Pancreas (tissue), 10 donors: Measurements from ENCODE around the gene ATG4C. TPM values are rescaled to one million over a fixed set of nuclear protein-coding genes. Genes with fewer than 3 reads are reported as not detected.
"Not testable (repeated sequence)": the region's sequence is repeated elsewhere in the genome, so short reads cannot be mapped to it uniquely, and the experiment has no call there.

Experiments
- ATAC-seq, 4 donors: fragments of 200-7000 bp; cut with Tn5 transposase; one replicate each; pipeline versions ENCODE4 v1.8.0 to v1.9.1; 2020; ENCODE audit warnings: mild to moderate bottlenecking in 4 of 4, moderate library complexity in 4 of 4
- DNase-seq, 6 donors: peaks; one replicate each; pipeline ENCODE4 v3.0.0-alpha.2; 2020
- FAIRE-seq: peaks from 2 replicates; lab custom pipeline; 2012; peaks lifted over from hg19 to GRCh38; lab: Jason Lieb, UNC
- H3K27ac ChIP-seq, 4 donors: fragments of 200-600 bp; sonication (generic); 1 replicate in 3 of 4; 2 replicates in 1 of 4; pipeline versions ENCODE4 v1.5.0 to v1.8.0; 2020
- H3K27me3 ChIP-seq, 4 donors: fragments of 200-600 bp; one replicate each; pipeline ENCODE4 v1.8.0; 2021
- H3K36me3 ChIP-seq, 3 donors: fragments of 200-600 bp; sonication (generic) in 1 of 3; one replicate each; pipeline versions ENCODE4 v1.5.0 to v1.8.0; 2020 to 2021
- H3K4me1 ChIP-seq, 3 donors: fragments of 200-600 bp; one replicate each; pipeline ENCODE4 v1.8.0; 2021
- H3K4me3 ChIP-seq, 4 donors: fragments of 200-600 bp; sonication (generic) in 2 of 4; one replicate each; pipeline versions ENCODE4 v1.5.0 to v1.8.0; 2020 to 2021
- H3K9me3 ChIP-seq, 4 donors: fragments of 200-600 bp; one replicate each; pipeline ENCODE4 v1.8.0; 2021
- WGBS, 2 donors: extraction: QIAGEN DNeasy Blood & Tissue Kit; methylation state at CpG; one replicate each; pipeline ENCODE4 v1.1.7; 2013; 5-methylcytosine and 5-hydroxymethylcytosine counted together
- intact Hi-C, 3 donors: fragments of 100-400 bp; cut with DNase I; formaldehyde crosslinking; loops; one replicate each; pipeline versions ENCODE4 v1.11.1 to v1.14.2; 2022
- polyA plus RNA-seq, 2 donors: library from polyadenylated mRNA; stranded (reverse); fragments of 200-250 nt; gene quantifications; one replicate each; pipeline ENCODE4 v1.2.3, GENCODE V29; 2013
- total RNA-seq, 6 donors: library from RNA; stranded (reverse); fragmentation: NEBNext Ultra II Directional in 4 of 6; extraction: Animal tissue kit (Norgen Biotek cat#: 25700) in 4 of 6; gene quantifications; one replicate each; pipeline versions ENCODE4 v1.2.1 to v1.2.4, GENCODE V29; 2021 to 2023
- TF ChIP-seq, protein P1 (sequence below), 4 donors: fragments of 200-600 bp; sonication (generic) in 3 of 4; IDR thresholded peaks; one replicate each; pipeline versions ENCODE4 v1.5.0 to v1.8.0; 2021; ENCODE audit warnings: antibody characterized with exemption in 4 of 4
- donor health status: healthy with polysubstance abuse.
- donor health status: DM: no; HTN: no; CAD: no; lungs with moderate emphysema.
- donor health status: DM: no; HTN: no; CAD: no.
- donor health status: control.
- donor health status: control.
- donor health status: Bipolar disorder and iron deficiency.
- donor health status: DM: yes; HTN: yes; CAD: no.
- donor health status: DM: no; HTN: no; CAD: no.
- donor health status: DM: no; HTN: no; CAD: no.
- donor health status: DM: yes; HTN: yes; CAD: no.

Gene ATG4C
- total and polyA plus RNA-seq, 8 donors: 2.3 to 10.2 (median 6.1) TPM

DNA sequence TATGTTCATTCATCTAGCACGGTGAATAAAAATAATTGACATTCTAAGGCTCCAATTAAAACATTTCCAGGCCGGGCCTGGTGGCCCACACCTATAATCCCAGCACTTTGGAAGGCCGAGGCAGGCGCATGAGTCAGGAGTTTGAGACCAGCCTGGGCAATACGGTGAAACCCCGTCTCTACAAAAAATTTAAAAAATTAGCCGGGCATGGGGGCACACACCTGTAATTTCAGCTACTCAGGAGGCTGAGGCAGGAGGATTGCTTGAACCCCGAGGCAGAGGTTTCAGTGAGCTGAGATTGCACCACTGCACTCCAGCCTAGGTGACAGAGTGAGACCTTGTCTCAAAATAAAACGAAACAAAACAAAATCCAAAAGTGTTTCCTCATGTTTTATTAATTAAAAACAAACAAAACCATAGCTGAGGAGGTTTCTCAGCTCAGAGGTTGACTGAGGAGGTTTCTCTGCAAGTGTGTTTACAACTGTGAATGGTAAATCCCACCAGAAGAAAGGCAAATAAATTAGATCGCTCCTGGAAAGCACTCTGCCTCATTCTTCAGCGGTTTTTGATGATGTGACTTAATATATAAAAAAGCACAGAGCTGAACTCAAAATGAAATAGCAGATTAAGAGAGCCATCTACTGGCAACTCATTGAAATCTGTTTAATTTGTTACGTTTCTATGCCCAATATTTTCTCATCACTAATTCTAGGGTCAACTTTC is 37.7 kb upstream of the ATG4C start:
- FAIRE-seq: peak; percentile 70
- no peaks in the 10 kb centered on the region for H3K36me3 ChIP-seq
- H3K4me3 ChIP-seq: no peak overlapping the region
- intact Hi-C loops: loop anchor here in 2 of 3 donors (10.0 kb wide), 2 partner anchors 211 to 241 kb away; no protein-coding TSS in a partner anchor
- H3K27ac ChIP-seq: no peak overlapping the region
- 51 to 58% methylated on average over 12 of the region's 12 CpGs for WGBS, 2 donors
- TF ChIP-seq, protein P1, sequence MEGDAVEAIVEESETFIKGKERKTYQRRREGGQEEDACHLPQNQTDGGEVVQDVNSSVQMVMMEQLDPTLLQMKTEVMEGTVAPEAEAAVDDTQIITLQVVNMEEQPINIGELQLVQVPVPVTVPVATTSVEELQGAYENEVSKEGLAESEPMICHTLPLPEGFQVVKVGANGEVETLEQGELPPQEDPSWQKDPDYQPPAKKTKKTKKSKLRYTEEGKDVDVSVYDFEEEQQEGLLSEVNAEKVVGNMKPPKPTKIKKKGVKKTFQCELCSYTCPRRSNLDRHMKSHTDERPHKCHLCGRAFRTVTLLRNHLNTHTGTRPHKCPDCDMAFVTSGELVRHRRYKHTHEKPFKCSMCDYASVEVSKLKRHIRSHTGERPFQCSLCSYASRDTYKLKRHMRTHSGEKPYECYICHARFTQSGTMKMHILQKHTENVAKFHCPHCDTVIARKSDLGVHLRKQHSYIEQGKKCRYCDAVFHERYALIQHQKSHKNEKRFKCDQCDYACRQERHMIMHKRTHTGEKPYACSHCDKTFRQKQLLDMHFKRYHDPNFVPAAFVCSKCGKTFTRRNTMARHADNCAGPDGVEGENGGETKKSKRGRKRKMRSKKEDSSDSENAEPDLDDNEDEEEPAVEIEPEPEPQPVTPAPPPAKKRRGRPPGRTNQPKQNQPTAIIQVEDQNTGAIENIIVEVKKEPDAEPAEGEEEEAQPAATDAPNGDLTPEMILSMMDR (IDR thresholded peaks at IDR 0.05): peak in 3 of 4 donors; percentile 34 to 47 (median 37)
- DNase-seq: no peak
- no peaks in the 10 kb centered on the region for H3K9me3 ChIP-seq
- no peaks in the 10 kb centered on the region for H3K4me1 ChIP-seq
- ATAC-seq: peak; percentile 61 to 81 (median 76)
- no peaks in the 10 kb centered on the region for H3K27me3 ChIP-seq

DNA sequence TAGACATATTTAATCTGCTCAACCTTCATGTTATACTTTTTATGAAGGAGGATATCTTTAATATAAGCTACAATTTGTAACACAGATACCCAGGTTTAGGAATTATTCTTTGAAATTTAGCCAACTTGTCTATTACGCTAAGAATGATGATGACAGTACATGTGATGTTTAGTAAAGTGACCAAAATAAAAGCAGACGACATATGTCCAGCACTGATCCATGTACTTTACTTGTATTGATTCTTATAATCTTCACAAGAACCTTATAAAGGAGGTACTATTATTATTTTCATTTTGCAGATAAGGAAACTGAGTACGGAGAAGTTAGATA is 37.2 kb upstream of the ATG4C start:
- no peak for FAIRE-seq
- 33 to 42% methylated on average over 3 of the region's 3 CpGs for WGBS, 2 donors
- H3K4me1 ChIP-seq: no peaks in the 10 kb centered on the region

DNA sequence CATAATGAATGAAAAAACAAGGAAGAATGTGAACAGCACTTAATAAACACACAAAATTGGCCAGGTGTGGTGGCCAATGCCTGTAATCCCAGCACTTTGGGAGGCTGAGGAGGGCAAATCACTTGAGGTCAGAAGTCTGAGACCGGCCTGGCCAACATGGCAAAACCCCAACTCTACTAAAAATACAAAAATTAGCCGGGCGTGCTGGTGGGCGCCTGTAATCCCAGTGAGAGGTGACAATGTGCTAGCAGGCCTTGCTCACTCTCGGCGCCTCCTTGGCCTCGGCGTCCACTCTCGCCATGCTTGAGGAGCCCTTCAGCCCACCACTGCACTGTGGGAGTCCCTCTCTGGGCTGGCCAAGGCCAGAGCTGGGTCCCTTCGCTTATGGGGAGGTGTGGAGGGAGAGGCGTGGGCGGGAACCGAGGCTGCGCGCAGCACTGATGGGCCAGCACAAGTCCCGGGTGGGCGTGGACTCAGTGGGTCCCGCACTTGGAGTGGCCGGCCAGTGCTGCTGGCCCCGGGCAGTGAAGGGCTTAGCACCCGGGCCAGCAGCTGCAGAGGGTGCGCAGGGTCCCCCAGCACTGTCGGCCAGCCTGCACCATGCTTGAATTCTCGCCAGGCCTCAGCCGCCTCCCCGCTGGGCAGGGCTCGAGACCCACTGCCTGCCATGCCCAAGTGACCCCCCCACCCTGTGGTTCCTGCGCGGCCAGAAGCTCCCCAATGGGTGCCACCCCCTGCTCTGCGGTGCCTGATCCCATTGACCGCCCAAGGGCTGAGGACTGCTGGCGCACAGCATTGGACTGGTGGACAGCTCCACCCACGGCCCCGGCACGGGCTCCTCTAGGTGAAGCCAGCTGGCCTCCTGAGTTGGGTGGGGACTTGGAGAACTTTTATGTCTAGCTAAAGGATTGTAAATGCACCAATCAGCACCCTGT is 30.6 kb upstream of the ATG4C start:
- Histone ChIP-seq H3K27ac (no peak overlapping the region), H3K4me1 (no peaks in the 10 kb centered on the region), H3K27me3 (no peaks in the 10 kb centered on the region), H3K9me3 (no peaks in the 10 kb centered on the region), H3K36me3 (no peaks in the 10 kb centered on the region), H3K4me3 (no peak overlapping the region)
- intact Hi-C loops: no loop called here
- ATAC-seq (no peak), DNase-seq (peak in 2 of 6 donors; percentile 19 to 49), FAIRE-seq (no peak)
- 95 to 98% methylated on average over 35 of the region's 35 CpGs for WGBS, 2 donors
- TF ChIP-seq, protein P1 (IDR thresholded peaks at IDR 0.05): no peak

More for the DNA sequence above, 37.2 kb upstream of the ATG4C start:
- no peak for ATAC-seq
- no peaks in the 10 kb centered on the region for H3K9me3 ChIP-seq
- no peaks in the 10 kb centered on the region for H3K27me3 ChIP-seq
- DNase-seq: no peak
- intact Hi-C loops: loop anchor here in 2 of 3 donors (10.0 kb wide), 2 partner anchors 212 to 242 kb away; no protein-coding TSS in a partner anchor
- H3K27ac ChIP-seq: no peak overlapping the region
- TF ChIP-seq, protein P1 (IDR thresholded peaks at IDR 0.05): peak in 1 of 4 donors; percentile 0
- no peak overlapping the region for H3K4me3 ChIP-seq
- no peaks in the 10 kb centered on the region for H3K36me3 ChIP-seq

DNA sequence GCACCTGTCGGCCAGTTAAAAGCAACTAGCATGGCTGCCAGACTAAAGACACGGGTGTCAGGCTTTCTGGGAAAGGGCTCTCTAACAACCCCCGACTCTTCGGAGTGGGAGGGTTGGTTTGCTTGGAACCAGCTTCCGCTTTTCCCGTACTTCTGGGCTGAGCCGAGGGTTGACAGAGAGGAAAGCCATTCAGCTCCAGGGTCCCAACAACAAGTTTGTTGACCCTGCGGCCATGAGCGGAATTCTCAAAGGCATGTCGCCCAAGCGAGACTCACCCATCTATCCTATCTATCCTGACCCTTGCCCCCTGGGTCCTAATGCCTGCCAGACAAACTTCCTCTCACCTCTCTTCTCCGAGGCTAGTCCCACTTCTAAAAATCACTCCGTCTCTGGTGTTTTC is 29.0 kb upstream of the ATG4C start:
- H3K27ac ChIP-seq, H3K4me3 ChIP-seq, DNase-seq, H3K9me3 ChIP-seq, H3K4me1 ChIP-seq, H3K27me3 ChIP-seq, H3K36me3 ChIP-seq, FAIRE-seq, intact Hi-C loops, ATAC-seq: not testable (repeated sequence)
- 84 to 85% methylated on average over 13 of the region's 13 CpGs for WGBS, 2 donors

DNA sequence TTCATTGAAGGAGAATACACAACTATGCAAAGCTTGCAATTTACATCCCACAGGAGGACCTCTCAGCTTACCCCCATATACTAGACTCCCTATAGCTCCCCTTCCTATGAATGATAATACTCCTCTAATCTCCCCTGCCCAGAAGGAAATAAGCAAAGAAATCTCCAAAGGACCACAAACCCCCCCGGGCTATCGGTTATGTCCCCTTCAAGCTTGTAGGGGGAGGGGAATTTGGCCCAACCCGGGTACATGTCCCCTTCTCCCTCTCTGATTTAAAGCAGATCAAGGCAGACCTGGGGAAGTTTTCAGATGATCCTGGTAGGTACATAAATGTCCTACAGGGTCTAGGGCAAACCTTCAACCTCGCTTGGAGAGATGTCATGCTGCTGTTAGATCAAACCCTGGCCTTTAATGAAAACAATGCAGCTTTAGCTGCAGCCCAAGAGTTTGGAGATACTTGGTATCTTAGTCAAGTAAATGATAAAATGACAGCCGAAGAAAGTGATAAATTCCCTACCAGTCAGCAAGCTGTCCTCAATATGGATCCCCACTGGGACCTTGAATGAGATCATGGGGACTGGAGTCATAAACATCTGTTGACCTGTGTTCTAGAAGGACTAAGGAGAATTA is 27.6 kb upstream of the ATG4C start:
- H3K27ac ChIP-seq, H3K4me1 ChIP-seq, DNase-seq, H3K9me3 ChIP-seq, FAIRE-seq, H3K36me3 ChIP-seq, H3K4me3 ChIP-seq, ATAC-seq, H3K27me3 ChIP-seq, intact Hi-C loops: not testable (repeated sequence)
- 76 to 81% methylated on average over 5 of the region's 5 CpGs for WGBS, 2 donors

DNA sequence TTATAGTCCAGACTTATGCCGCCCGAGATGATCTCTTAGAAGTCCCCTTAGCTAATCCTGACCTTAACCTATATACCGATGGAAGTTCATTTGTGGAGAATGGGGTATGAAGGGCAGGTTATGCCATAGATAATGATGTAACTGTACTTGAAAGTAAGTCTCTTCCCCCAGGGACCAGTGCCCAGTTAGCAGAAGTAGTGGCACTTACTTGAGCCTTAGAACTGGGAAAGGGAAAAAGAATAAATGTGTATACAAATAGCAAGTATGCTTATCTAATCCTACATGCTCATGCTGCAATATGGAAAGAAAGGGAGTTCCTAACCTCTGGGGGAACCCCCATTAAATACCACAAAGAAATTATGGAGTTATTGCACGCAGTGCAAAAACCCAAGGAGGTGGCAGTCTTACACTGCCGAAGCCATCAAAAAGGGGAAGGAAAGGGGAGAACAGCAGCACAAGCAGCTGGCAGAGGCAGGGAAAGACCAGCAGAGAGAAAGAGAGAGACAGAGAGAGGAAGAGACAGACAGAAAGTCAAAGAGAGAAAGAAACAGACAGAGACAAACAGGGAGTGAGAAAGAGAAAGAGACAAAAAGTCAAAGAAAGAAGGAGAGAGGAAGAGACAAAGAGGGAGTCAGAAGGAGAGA is 24.6 kb upstream of the ATG4C start:
- H3K27me3 ChIP-seq, intact Hi-C loops, H3K4me3 ChIP-seq, DNase-seq, ATAC-seq, H3K9me3 ChIP-seq, H3K36me3 ChIP-seq, FAIRE-seq, H3K27ac ChIP-seq, H3K4me1 ChIP-seq: not testable (repeated sequence)
- WGBS, 2 donors: 85 to 91% methylated on average over 5 of the region's 5 CpGs

DNA sequence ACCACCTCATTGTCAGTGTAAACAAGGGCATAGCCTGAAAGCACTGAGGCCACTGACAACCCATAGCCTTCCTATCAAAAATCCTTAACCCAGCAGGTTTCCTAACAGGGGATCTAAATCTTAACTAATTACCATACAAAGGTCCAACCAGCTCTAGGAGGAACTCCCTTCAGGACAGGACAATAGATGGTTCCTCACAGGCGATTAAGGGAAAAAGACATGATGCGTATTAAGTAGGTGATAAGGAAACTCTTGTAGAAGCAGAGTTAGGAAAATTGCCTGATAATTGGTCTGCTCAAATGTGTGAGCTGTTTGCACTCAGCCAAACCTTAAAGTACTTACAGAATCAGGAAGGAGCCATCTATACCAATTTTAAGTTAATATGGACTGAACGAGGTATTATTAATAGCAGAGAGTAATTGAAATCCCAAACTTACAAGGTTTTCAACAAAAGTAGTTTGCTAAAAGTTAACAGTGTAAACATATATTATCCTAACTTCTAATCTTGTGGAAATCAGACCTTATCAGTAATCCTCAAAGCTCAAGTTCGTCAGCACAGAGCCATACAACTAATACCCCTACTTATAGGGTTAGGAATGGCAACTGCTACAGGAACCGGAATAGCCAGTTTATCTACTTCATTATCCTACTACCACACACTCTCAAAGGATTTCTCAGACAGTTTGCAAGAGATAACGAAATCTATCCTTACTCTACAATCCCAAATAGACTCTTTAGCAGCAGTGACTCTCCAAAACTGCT is 23.7 kb upstream of the ATG4C start:
- FAIRE-seq, H3K9me3 ChIP-seq, DNase-seq, H3K4me1 ChIP-seq, intact Hi-C loops, H3K27me3 ChIP-seq, H3K36me3 ChIP-seq, H3K4me3 ChIP-seq, H3K27ac ChIP-seq, ATAC-seq: not testable (repeated sequence)
- WGBS, 2 donors: 64 to 67% methylated on average over 6 of the region's 6 CpGs
